Measurements from ENCODE around the gene GCLC.
A peak's percentile ranks its signal among the peaks of the same experiment; 100 is the strongest.

GCLC gene

DNA sequence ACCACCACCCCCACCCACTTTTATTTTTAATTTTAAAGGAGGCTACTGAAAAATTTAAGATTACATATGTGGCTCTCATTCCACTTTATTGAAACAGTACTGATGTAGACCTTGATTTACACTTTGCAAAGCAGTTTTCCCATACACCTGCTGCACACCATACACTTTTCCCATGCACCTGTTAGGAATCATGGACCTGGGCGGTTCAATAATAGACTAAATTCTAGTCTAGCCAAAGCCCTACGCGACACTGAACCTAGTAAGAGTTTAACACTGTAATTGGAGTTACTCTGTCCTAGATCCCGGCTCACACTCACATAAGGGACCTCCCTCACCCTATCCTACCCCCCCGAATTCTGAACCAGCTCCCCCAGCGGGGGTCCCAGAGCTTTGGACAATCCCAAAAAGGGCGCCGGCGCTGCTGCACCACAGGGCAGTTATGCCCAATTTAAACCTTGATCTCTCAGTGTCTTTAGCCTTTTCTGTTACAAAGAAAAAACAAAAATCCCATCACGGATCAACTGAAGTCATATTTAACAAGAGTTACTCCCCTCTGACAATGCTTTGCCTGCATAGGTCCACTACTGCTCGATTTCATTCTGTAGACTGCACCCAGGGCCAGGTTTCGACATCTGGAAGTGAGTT, 2.4 kb upstream of the GCLC start:
- Histone ChIP-seq H3K27ac (ENCODE audit: low read length) (no peak overlapping the region), H2AFZ (ENCODE audit: low read depth, low read length) (peak overlapping the region; percentile 89), H3K36me3 (replicated peaks; ENCODE audit: low read depth, low read length) (no peaks in the 10 kb centered on the region), H3K79me2 (ENCODE audit: low read length) (peaks cover 18% of the 10 kb centered on the region), H3K9me3 (ENCODE audit: insufficient read depth, low read length) (peaks cover 6% of the 10 kb centered on the region; the same call in 1 of the 2 replicates), H3K4me2 (ENCODE audit: low read length) (peak overlapping the region; percentile 75), H3K9ac (ENCODE audit: low read length) (peak overlapping the region; percentile 64), H3K27me3 (ENCODE audit: low read depth, low read length) (peaks cover 14% of the 10 kb centered on the region), H3K4me1 (ENCODE audit: low read length) (peaks cover 31% of the 10 kb centered on the region), H4K20me1 (ENCODE audit: insufficient read depth, low read length) (no peaks in the 10 kb centered on the region), H3K4me3 (ENCODE audit: low read length) (peak overlapping the region; percentile 82)
- no peak for TF ChIP-seq EZH2phosphoT487 (IDR thresholded peaks at IDR 0.05; ENCODE audit: low read depth)
- TF ChIP-seq, protein P1, sequence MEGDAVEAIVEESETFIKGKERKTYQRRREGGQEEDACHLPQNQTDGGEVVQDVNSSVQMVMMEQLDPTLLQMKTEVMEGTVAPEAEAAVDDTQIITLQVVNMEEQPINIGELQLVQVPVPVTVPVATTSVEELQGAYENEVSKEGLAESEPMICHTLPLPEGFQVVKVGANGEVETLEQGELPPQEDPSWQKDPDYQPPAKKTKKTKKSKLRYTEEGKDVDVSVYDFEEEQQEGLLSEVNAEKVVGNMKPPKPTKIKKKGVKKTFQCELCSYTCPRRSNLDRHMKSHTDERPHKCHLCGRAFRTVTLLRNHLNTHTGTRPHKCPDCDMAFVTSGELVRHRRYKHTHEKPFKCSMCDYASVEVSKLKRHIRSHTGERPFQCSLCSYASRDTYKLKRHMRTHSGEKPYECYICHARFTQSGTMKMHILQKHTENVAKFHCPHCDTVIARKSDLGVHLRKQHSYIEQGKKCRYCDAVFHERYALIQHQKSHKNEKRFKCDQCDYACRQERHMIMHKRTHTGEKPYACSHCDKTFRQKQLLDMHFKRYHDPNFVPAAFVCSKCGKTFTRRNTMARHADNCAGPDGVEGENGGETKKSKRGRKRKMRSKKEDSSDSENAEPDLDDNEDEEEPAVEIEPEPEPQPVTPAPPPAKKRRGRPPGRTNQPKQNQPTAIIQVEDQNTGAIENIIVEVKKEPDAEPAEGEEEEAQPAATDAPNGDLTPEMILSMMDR (IDR thresholded peaks at IDR 0.05; ENCODE audit: low read depth, low read length), result no peak

DNA sequence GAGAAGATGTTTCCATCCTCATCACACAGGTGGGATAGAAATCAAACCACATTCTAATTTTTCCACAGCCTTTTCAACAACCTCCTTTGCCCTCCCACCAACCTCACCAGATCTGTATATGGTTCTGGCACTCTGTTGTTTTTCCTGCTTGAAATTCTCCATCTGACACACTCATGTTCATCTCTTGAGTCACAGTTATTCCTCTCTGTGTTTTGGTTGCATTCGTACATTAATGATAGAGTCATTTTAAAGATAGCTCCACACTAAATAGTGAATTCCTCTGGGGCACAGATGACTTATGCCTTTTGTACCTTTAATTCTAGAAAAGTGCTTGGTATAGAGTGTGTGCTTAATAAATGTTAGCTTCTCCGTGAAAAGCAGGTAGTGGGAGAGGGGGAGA, 1.4 kb upstream of the GCLC start:
- Histone ChIP-seq H3K4me3 (ENCODE audit: low read length) (no peak overlapping the region), H3K27me3 (ENCODE audit: low read depth, low read length) (peaks cover 14% of the 10 kb centered on the region), H3K9ac (ENCODE audit: low read length) (no peak overlapping the region), H3K79me2 (ENCODE audit: low read length) (peaks cover 25% of the 10 kb centered on the region), H4K20me1 (ENCODE audit: insufficient read depth, low read length) (no peaks in the 10 kb centered on the region), H3K4me1 (ENCODE audit: low read length) (peaks cover 23% of the 10 kb centered on the region), H3K4me2 (ENCODE audit: low read length) (no peak overlapping the region), H3K36me3 (replicated peaks; ENCODE audit: low read depth, low read length) (no peaks in the 10 kb centered on the region), H3K27ac (ENCODE audit: low read length) (no peak overlapping the region), H3K9me3 (ENCODE audit: insufficient read depth, low read length) (peaks cover under 1% of the 10 kb centered on the region; the same call in 1 of the 2 replicates), H2AFZ (ENCODE audit: low read depth, low read length) (no peak overlapping the region)
- TF ChIP-seq, protein P1 (IDR thresholded peaks at IDR 0.05; ENCODE audit: low read depth, low read length), result no peak
- no peak for TF ChIP-seq EZH2phosphoT487 (IDR thresholded peaks at IDR 0.05; ENCODE audit: low read depth)

DNA sequence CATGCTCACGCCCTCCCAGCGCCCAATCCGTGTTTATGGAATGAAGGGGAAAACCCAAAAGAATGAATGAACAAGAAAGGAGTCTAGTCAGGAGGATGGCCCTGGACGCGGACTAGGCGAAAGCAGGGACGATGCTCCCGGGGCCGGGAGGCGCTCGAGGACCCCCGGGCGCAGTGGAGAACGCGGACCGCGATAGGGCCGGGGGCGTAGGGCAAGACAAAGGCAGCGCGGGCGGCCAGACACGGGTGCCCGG, 758 bp downstream of the GCLC start:
- H3K27me3 ChIP-seq (ENCODE audit: low read depth, low read length), result peaks cover 14% of the 10 kb centered on the region
- no peaks in the 10 kb centered on the region for H3K36me3 ChIP-seq (replicated peaks; ENCODE audit: low read depth, low read length)
- H3K9ac ChIP-seq (ENCODE audit: low read length), result peak overlapping the region; percentile 76
- peaks cover 38% of the 10 kb centered on the region for H3K79me2 ChIP-seq (ENCODE audit: low read length)
- peaks cover 33% of the 10 kb centered on the region for H3K4me1 ChIP-seq (ENCODE audit: low read length)
- peak overlapping the region; percentile 73 for H2AFZ ChIP-seq (ENCODE audit: low read depth, low read length)
- H3K27ac ChIP-seq (ENCODE audit: low read length), result peak overlapping the region; percentile 59; the same call in 1 of the 2 replicates
- H3K4me3 ChIP-seq (ENCODE audit: low read length), result peak overlapping the region; percentile 90
- peaks cover 12% of the 10 kb centered on the region for H4K20me1 ChIP-seq (ENCODE audit: insufficient read depth, low read length)
- H3K9me3 ChIP-seq (ENCODE audit: insufficient read depth, low read length), result no peaks in the 10 kb centered on the region
- TF ChIP-seq, protein P1 (IDR thresholded peaks at IDR 0.05; ENCODE audit: low read depth, low read length), result no peak
- TF ChIP-seq EZH2phosphoT487 (IDR thresholded peaks at IDR 0.05; ENCODE audit: low read depth), result no peak
- peak overlapping the region; percentile 97 for H3K4me2 ChIP-seq (ENCODE audit: low read length)

- H3K36me3 ChIP-seq (replicated peaks; ENCODE audit: low read depth, low read length), result no peaks in the 10 kb centered on the region
- peak overlapping the region; percentile 76 for H3K9ac ChIP-seq (ENCODE audit: low read length)
- H3K27ac ChIP-seq (ENCODE audit: low read length), result no peak overlapping the region
- peaks cover 14% of the 10 kb centered on the region for H3K27me3 ChIP-seq (ENCODE audit: low read depth, low read length)
- H2AFZ ChIP-seq (ENCODE audit: low read depth, low read length), result peak overlapping the region; percentile 73
- peaks cover 13% of the 10 kb centered on the region for H4K20me1 ChIP-seq (ENCODE audit: insufficient read depth, low read length)
- H3K4me2 ChIP-seq (ENCODE audit: low read length), result peak overlapping the region; percentile 97
- TF ChIP-seq EZH2phosphoT487 (IDR thresholded peaks at IDR 0.05; ENCODE audit: low read depth), result no peak
- TF ChIP-seq, protein P1 (IDR thresholded peaks at IDR 0.05; ENCODE audit: low read depth, low read length), result no peak
- no peaks in the 10 kb centered on the region for H3K9me3 ChIP-seq (ENCODE audit: insufficient read depth, low read length)
- peaks cover 33% of the 10 kb centered on the region for H3K4me1 ChIP-seq (ENCODE audit: low read length)
- H3K79me2 ChIP-seq (ENCODE audit: low read length), result peaks cover 44% of the 10 kb centered on the region
- H3K4me3 ChIP-seq (ENCODE audit: low read length), result peak overlapping the region; percentile 90
Observed at GRCh38 chr6:53543359-53544216, 1.3 kb downstream of the GCLC start.
